Erythroblast (primary cell): ENCODE data around the gene KIF4A.

ENCODE experiments used
- GATA1 ChIP-seq: IDR thresholded peaks from 2 replicates; pipeline ENCODE4 v1.6.1; 2011; ENCODE audit warnings: low read depth, mild to moderate bottlenecking, control low read depth, low read length, moderate library complexity
- POLR2A ChIP-seq: IDR thresholded peaks from 2 replicates; pipeline ENCODE4 v1.6.1; 2011; ENCODE audit warnings: mild to moderate bottlenecking, low read length

DNA sequence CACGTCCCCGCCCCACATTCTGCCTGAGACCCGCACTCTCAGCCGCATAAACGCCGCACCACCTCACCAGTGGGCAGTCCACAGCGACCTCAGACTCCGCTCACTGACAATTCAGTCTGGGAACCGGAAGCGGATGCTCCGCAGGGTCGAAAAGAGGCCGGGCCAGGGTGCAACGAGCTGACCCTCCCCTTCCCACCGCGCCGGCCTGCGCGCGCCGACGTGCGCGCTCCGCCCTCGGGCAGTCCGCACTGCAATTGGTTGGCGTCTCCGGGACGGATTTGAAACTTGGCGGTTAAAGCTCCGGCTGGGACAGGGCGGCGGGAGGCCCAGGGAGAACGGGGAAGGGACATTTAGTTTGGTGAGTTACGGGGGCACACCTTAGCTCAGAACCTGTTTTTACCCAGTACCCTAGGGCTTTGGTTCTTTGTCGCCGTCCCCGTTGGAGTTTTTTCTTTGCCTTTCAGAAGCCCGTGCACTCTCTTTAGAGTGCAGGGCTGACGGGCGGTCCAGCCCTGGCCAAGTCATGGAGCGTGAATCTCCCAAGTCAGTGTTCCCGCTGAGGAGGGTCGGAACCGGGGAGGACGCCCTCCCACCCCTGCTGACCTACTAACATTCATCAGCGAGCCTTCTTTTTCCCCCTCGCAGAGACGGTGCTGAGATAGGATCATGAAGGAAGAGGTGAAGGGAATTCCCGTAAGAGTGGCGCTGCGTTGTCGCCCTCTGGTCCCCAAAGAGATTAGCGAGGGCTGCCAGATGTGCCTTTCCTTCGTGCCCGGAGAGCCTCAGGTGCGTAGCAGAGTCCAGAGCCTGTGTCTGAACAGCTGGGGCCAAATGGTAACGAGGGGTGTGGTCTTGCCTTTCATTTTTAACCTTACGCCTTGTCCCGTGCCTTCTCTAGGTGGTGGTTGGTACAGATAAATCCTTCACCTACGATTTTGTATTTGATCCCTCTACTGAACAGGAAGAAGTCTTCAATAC is at the start of gene KIF4A, which contains the start of gene PDZD11:
- TF ChIP-seq POLR2A = peak; percentile 84
- TF ChIP-seq GATA1 = no peak
